SJSA1 (cell line): Measurements from ENCODE around the gene TEAD1. TPM values are rescaled to one million over a fixed set of nuclear protein-coding genes. Genes with fewer than 3 reads are reported as not detected.
A peak's percentile ranks its signal among the peaks of the same experiment; 100 is the strongest.

Experiments used
- DNase-seq, 2 experiments: peaks; one replicate each; pipeline ENCODE4 v3.0.0-alpha.2; 2015 to 2020; ENCODE audit warnings: low spot score in 2 of 2, low read depth in 1 of 2
- H3K27ac ChIP-seq: fragments of 250-450 bp; sonication (Bioruptor Pico); 2 replicates; pipeline ENCODE4 v1.5.1; 2020; ENCODE audit warnings: mild to moderate bottlenecking, moderate library complexity
- H3K27me3 ChIP-seq: fragments of 250-450 bp; sonication (Bioruptor Pico); replicated peaks from 2 replicates; pipeline ENCODE4 v1.5.1; 2020; ENCODE audit warnings: mild to moderate bottlenecking, moderate library complexity
- H3K36me3 ChIP-seq: fragments of 250-450 bp; sonication (Bioruptor Pico); 2 replicates; pipeline ENCODE4 v1.5.1; 2020; ENCODE audit warnings: mild to moderate bottlenecking
- H3K4me1 ChIP-seq: fragments of 250-450 bp; sonication (Bioruptor Pico); replicated peaks from 2 replicates; pipeline ENCODE4 v1.6.1; 2021; ENCODE audit warnings: mild to moderate bottlenecking
- H3K4me3 ChIP-seq: fragments of 250-450 bp; sonication (Bioruptor Pico); 2 replicates; pipeline ENCODE4 v1.5.1; 2020; ENCODE audit warnings: mild to moderate bottlenecking
- H3K9me3 ChIP-seq: fragments of 250-450 bp; sonication (Bioruptor Pico); replicated peaks from 2 replicates; pipeline ENCODE4 v1.5.1; 2020; ENCODE audit warnings: mild to moderate bottlenecking
- total RNA-seq: library from RNA; depleted of rRNA; stranded (reverse); fragments of >200 nt; shearing (Covaris generic); gene quantifications from 2 replicates; pipeline ENCODE4 v1.2.3, GENCODE V29; 2014

Gene TEAD1
- total RNA-seq, 1 experiment from 2014 or later: 123 TPM

GRCh38 chr11:12827929-12828812, 153.9 kb downstream of the TEAD1 start:
- Histone ChIP-seq H3K4me3 (peak overlapping the region; percentile 35), H3K4me1 (peaks cover 29% of the 10 kb centered on the region), H3K9me3 (no peaks in the 10 kb centered on the region), H3K27ac (peak overlapping the region; percentile 51), H3K27me3 (no peaks in the 10 kb centered on the region), H3K36me3 (peaks cover 14% of the 10 kb centered on the region)
- DNase-seq: peak in 1 of 2 experiments; percentile 73

GRCh38 chr11:12829131-12829530, 154.9 kb downstream of the TEAD1 start:
- peaks cover 29% of the 10 kb centered on the region for H3K4me1 ChIP-seq
- DNase-seq: no peak
- no peak overlapping the region for H3K4me3 ChIP-seq

GRCh38 chr11:12829540-12830314, 155.5 kb downstream of the TEAD1 start:
- H3K9me3 ChIP-seq: no peaks in the 10 kb centered on the region
- H3K27me3 ChIP-seq: no peaks in the 10 kb centered on the region
- H3K4me1 ChIP-seq: peaks cover 29% of the 10 kb centered on the region
- no peak overlapping the region for H3K4me3 ChIP-seq
- H3K27ac ChIP-seq: no peak overlapping the region
- DNase-seq: no peak
- peaks cover 13% of the 10 kb centered on the region for H3K36me3 ChIP-seq

More at GRCh38 chr11:12829131-12829530, 154.9 kb downstream of the TEAD1 start:
- H3K9me3 ChIP-seq: no peaks in the 10 kb centered on the region
- peaks cover 14% of the 10 kb centered on the region for H3K36me3 ChIP-seq
- H3K27me3 ChIP-seq: no peaks in the 10 kb centered on the region
- no peak overlapping the region for H3K27ac ChIP-seq

- no peak for DNase-seq
- Histone ChIP-seq H3K4me3 (no peak overlapping the region), H3K4me1 (peaks cover 22% of the 10 kb centered on the region), H3K9me3 (no peaks in the 10 kb centered on the region), H3K27ac (no peak overlapping the region), H3K36me3 (peaks cover 4% of the 10 kb centered on the region; the same call in 1 of the 2 replicates), H3K27me3 (no peaks in the 10 kb centered on the region)
Measured at GRCh38 chr11:12831471-12832202, 157.4 kb downstream of the TEAD1 start.

GRCh38 chr11:12832480-12833224, 158.4 kb downstream of the TEAD1 start:
- H3K9me3 ChIP-seq: no peaks in the 10 kb centered on the region
- no peak overlapping the region for H3K27ac ChIP-seq
- DNase-seq: no peak
- H3K4me3 ChIP-seq: no peak overlapping the region
- 0 out of 2 replicates have a peak, but pooled peaks cover 4% of the 10 kb centered on the region for H3K36me3 ChIP-seq
- H3K27me3 ChIP-seq: no peaks in the 10 kb centered on the region
- peaks cover 12% of the 10 kb centered on the region for H3K4me1 ChIP-seq

GRCh38 chr11:12834166-12834565, 159.9 kb downstream of the TEAD1 start:
- Histone ChIP-seq H3K27ac (no peak overlapping the region), H3K9me3 (no peaks in the 10 kb centered on the region), H3K27me3 (no peaks in the 10 kb centered on the region), H3K4me1 (peaks cover 2% of the 10 kb centered on the region; the same call in 1 of the 2 replicates), H3K4me3 (no peak overlapping the region), H3K36me3 (0 out of 2 replicates have a peak, but pooled peaks cover 4% of the 10 kb centered on the region)
- no peak for DNase-seq

GRCh38 chr11:12834630-12835029, 160.4 kb downstream of the TEAD1 start:
- Histone ChIP-seq H3K4me3 (no peak overlapping the region), H3K4me1 (no peaks in the 10 kb centered on the region), H3K9me3 (no peaks in the 10 kb centered on the region), H3K27me3 (no peaks in the 10 kb centered on the region), H3K36me3 (0 out of 2 replicates have a peak, but pooled peaks cover 4% of the 10 kb centered on the region), H3K27ac (no peak overlapping the region)
- no peak for DNase-seq

- Histone ChIP-seq H3K27me3 (no peaks in the 10 kb centered on the region), H3K36me3 (0 out of 2 replicates have a peak, but pooled peaks cover 4% of the 10 kb centered on the region), H3K9me3 (no peaks in the 10 kb centered on the region), H3K27ac (no peak overlapping the region), H3K4me1 (no peaks in the 10 kb centered on the region), H3K4me3 (no peak overlapping the region)
- no peak for DNase-seq
Measured at GRCh38 chr11:12835286-12835685, 161.1 kb downstream of the TEAD1 start.

GRCh38 chr11:12838463-12839123, 164.4 kb downstream of the TEAD1 start:
- no peaks in the 10 kb centered on the region for H3K9me3 ChIP-seq
- H3K36me3 ChIP-seq: no peaks in the 10 kb centered on the region
- H3K4me1 ChIP-seq: peaks cover 28% of the 10 kb centered on the region
- H3K27me3 ChIP-seq: no peaks in the 10 kb centered on the region
- DNase-seq: no peak
- H3K4me3 ChIP-seq: no peak overlapping the region
- no peak overlapping the region for H3K27ac ChIP-seq

GRCh38 chr11:12840871-12841660, 166.8 kb downstream of the TEAD1 start:
- DNase-seq: no peak
- Histone ChIP-seq H3K36me3 (no peaks in the 10 kb centered on the region), H3K4me3 (no peak overlapping the region), H3K9me3 (no peaks in the 10 kb centered on the region), H3K27me3 (no peaks in the 10 kb centered on the region), H3K4me1 (peaks cover 41% of the 10 kb centered on the region), H3K27ac (no peak overlapping the region)

- peaks cover 50% of the 10 kb centered on the region for H3K4me1 ChIP-seq
- peak overlapping the region; percentile 6; the same call in 1 of the 2 replicates for H3K27ac ChIP-seq
- H3K36me3 ChIP-seq: no peaks in the 10 kb centered on the region
- no peaks in the 10 kb centered on the region for H3K27me3 ChIP-seq
- H3K4me3 ChIP-seq: no peak overlapping the region
- peak in 1 of 2 experiments; percentile 55 for DNase-seq
- no peaks in the 10 kb centered on the region for H3K9me3 ChIP-seq
Measured at GRCh38 chr11:12841946-12842630, 167.9 kb downstream of the TEAD1 start.
